ENCODE measurements around the gene ELK4. TPM values are rescaled to one million over a fixed set of nuclear protein-coding genes. Genes with fewer than 3 reads are reported as not detected.

ELK4 gene, protein sequence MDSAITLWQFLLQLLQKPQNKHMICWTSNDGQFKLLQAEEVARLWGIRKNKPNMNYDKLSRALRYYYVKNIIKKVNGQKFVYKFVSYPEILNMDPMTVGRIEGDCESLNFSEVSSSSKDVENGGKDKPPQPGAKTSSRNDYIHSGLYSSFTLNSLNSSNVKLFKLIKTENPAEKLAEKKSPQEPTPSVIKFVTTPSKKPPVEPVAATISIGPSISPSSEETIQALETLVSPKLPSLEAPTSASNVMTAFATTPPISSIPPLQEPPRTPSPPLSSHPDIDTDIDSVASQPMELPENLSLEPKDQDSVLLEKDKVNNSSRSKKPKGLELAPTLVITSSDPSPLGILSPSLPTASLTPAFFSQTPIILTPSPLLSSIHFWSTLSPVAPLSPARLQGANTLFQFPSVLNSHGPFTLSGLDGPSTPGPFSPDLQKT
- polyA plus RNA-seq (2013, experiment 1 of 2), result 9.3 TPM
- polyA plus RNA-seq (2013, experiment 2 of 2), result 9.0 TPM

DNA sequence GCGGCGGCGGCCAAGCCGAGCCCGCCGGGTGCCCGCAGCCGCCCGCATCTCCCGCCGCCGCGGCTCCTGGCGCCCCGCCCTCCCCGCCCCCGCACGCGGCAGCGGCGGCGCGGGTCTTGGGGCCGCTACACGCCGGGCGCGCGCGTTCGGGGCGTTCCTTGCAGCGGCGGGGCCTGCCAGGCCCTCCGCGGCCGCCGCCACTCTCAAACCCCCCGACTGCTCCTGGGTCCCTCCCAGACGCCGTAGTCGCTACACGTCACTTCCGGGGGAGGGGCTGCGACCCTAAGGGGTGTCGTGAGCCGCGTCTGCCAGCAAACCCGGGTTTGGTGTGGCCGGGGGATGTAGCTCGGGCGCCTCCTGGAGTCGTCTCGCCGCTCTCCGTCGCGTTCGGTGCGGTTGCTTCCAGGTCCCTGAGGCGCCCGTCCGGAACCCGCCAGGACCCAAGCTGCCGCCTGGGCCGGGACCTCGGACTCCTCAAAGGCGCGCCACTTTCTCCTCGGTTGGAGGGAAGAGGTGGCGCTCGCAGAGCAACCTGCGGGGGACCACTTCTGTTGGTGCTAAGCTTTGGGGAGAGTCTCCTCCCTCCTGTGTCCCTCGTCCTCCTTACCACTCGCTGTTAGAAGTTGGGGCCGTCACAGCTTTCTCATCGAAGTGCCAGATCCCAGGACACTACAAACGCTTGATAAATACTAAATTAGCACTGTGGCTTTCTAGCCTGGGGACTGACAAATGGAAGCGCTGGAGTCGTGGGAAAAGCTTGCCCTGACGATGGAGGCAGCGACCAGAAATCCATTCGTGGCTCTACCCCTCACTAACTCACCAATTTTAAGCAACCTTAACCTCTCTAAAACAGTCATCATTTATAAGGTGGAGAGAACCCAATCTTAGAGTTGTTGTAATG is at the start of gene ELK4:
Gene ELK4 (minus strand): TSS at position 244 of the 901 bp plus-strand sequence. CDS start 8,129 bp downstream, outside the sequence.
- Histone ChIP-seq H2AK5ac (ENCODE audit: low read length) (no peak within 1 kb of the TSS), H3K27ac (ENCODE audit: low read depth, low read length) (peak within 1 kb of the TSS; percentile 100), H3K79me2 (ENCODE audit: control insufficient read depth, insufficient read depth, low read length) (peaks cover 29% of the 10 kb centered on the region), H3K23ac (ENCODE audit: low read length) (peak within 1 kb of the TSS; percentile 85), H3K36me3 (ENCODE audit: control insufficient read depth, insufficient read depth, low read length) (no peaks in the 10 kb centered on the region), H2BK120ac (ENCODE audit: low read depth, low read length) (no peak within 1 kb of the TSS), H3K4me3 (ENCODE audit: low read length) (peak within 1 kb of the TSS; percentile 89), H2BK5ac (ENCODE audit: low read length) (peak within 1 kb of the TSS; percentile 73), H3K56ac (ENCODE audit: low read length) (peak within 1 kb of the TSS; percentile 93), H2BK15ac (replicated peaks; ENCODE audit: low read depth) (no peak within 1 kb of the TSS), H3K27me3 (ENCODE audit: insufficient read depth, low read length, poor library complexity) (no peaks in the 10 kb centered on the region), H3K4me2 (ENCODE audit: low read length) (peak within 1 kb of the TSS; percentile 88), H4K5ac (ENCODE audit: low read length) (no peak within 1 kb of the TSS), H3K79me1 (ENCODE audit: low read length) (no peaks in the 10 kb centered on the region), H4K8ac (ENCODE audit: low read depth, low read length) (peak within 1 kb of the TSS; percentile 95), H3K4ac (ENCODE audit: low read depth, low read length) (peak within 1 kb of the TSS; percentile 61), H3K4me1 (ENCODE audit: control insufficient read depth, low read depth, low read length) (no peaks in the 10 kb centered on the region), H3K18ac (ENCODE audit: low read length) (peak within 1 kb of the TSS; percentile 99), H3K9ac (ENCODE audit: low read length) (peak within 1 kb of the TSS; percentile 92)
- DNase-seq, result peak; percentile 99
- WGBS (ENCODE audit: extremely low coverage, insufficient coverage, low lambda C conversion rate), result no CpG with 5 or more reads among the region's 83 CpGs

DNA sequence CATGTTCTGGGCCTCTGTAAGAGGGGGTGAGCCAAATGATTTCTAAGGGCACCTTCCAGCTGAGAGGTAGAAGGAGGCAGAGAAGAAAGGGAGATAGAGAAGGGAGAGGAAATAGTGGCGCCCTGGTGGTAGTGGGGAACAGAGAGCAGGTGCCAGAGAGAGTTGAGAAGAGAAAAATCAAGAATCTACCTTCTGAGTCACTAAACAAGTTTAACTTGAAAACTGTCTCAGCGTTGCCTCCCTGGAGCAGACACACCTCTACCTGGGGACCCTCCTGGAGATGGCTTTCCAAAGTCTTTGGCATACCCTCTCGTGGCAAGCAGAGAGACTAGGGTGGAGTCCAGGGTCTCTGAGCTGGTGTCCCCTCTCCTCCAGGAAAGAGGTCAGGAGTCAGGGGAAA is 49.6 kb upstream of the ELK4 start:
- WGBS (ENCODE audit: extremely low coverage, insufficient coverage, low lambda C conversion rate), result no CpG with 5 or more reads among the region's 3 CpGs
- H3K27me3 ChIP-seq (ENCODE audit: insufficient read depth, low read length, poor library complexity), result no peaks in the 10 kb centered on the region
- H2BK5ac ChIP-seq (ENCODE audit: low read length), result no peak overlapping the region
- no peaks in the 10 kb centered on the region for H3K36me3 ChIP-seq (ENCODE audit: control insufficient read depth, insufficient read depth, low read length)
- no peak overlapping the region for H3K27ac ChIP-seq (ENCODE audit: low read depth, low read length)
- DNase-seq, result no peak
- H3K4ac ChIP-seq (ENCODE audit: low read depth, low read length), result no peak overlapping the region
- H4K5ac ChIP-seq (ENCODE audit: low read length), result no peak overlapping the region
- H3K79me1 ChIP-seq (ENCODE audit: low read length), result peaks cover 4% of the 10 kb centered on the region
- no peak overlapping the region for H3K56ac ChIP-seq (ENCODE audit: low read length)
- H3K4me2 ChIP-seq (ENCODE audit: low read length), result no peak overlapping the region
- H3K9ac ChIP-seq (ENCODE audit: low read length), result no peak overlapping the region
- no peak overlapping the region for H3K23ac ChIP-seq (ENCODE audit: low read length)
- no peak overlapping the region for H2AK5ac ChIP-seq (ENCODE audit: low read length)
- H2BK15ac ChIP-seq (replicated peaks; ENCODE audit: low read depth), result no peak overlapping the region
- H2BK120ac ChIP-seq (ENCODE audit: low read depth, low read length), result no peak overlapping the region
- no peak overlapping the region for H3K18ac ChIP-seq (ENCODE audit: low read length)
- no peak overlapping the region for H4K8ac ChIP-seq (ENCODE audit: low read depth, low read length)
- no peaks in the 10 kb centered on the region for H3K79me2 ChIP-seq (ENCODE audit: control insufficient read depth, insufficient read depth, low read length)
- H3K4me1 ChIP-seq (ENCODE audit: control insufficient read depth, low read depth, low read length), result peaks cover 7% of the 10 kb centered on the region
- no peak overlapping the region for H3K4me3 ChIP-seq (ENCODE audit: low read length)

DNA sequence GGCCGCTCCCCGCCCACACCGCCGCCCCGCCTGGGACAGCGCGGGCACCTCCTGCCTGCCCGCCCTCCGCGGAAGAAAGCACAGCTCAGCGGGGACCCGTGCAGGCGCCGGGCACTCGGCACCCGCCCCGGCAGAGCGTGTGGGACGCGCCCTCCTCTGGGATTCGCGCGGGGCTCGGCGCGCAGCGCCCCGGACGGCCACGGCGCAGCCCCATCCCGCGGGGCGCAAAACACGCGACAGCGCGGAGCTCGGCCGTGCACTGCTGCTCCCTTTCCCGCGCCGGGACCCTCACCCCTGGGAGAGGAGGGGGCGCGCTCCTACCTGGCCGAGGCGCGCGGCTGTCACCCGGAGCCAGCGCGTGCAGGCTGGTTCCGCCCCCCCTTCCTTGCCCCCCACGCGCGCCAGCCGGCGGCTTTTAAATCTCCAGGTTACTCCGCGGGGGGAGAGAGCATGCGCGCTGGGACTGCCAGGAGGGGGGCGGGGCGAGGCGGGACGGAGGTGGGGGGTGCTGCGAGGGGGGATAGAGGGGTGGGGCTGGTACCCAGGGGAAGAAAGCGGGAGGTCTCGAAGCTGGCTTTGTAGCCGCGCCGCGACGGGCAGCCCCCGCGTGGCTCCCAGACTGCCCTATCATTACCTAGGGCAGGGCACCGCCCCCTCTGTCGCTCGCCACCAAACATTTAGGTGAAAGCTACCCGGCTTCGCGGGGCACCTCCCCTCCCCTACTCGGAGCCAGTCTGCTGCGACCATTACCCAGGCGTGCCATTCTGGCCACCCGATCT is 48.5 kb upstream of the ELK4 start, which contains the start of gene SLC45A3:
Gene SLC45A3 (minus strand): TSS at position 437 of the 779 bp plus-strand sequence. CDS start 15,853 bp downstream, outside the sequence.
- Histone ChIP-seq H2BK5ac (ENCODE audit: low read length) (no peak within 1 kb of the TSS), H4K8ac (ENCODE audit: low read depth, low read length) (peak within 1 kb of the TSS; percentile 3), H3K4me3 (ENCODE audit: low read length) (peak within 1 kb of the TSS; percentile 66), H3K4ac (ENCODE audit: low read depth, low read length) (peak within 1 kb of the TSS; percentile 5), H3K36me3 (ENCODE audit: control insufficient read depth, insufficient read depth, low read length) (no peaks in the 10 kb centered on the region), H3K27ac (ENCODE audit: low read depth, low read length) (peak within 1 kb of the TSS; percentile 17), H3K56ac (ENCODE audit: low read length) (peak within 1 kb of the TSS; percentile 90), H3K79me1 (ENCODE audit: low read length) (peaks cover 4% of the 10 kb centered on the region), H2BK15ac (replicated peaks; ENCODE audit: low read depth) (no peak within 1 kb of the TSS), H3K23ac (ENCODE audit: low read length) (no peak within 1 kb of the TSS), H2AK5ac (ENCODE audit: low read length) (no peak within 1 kb of the TSS), H3K4me1 (ENCODE audit: control insufficient read depth, low read depth, low read length) (peaks cover 7% of the 10 kb centered on the region), H4K5ac (ENCODE audit: low read length) (no peak within 1 kb of the TSS), H3K4me2 (ENCODE audit: low read length) (peak within 1 kb of the TSS; percentile 83), H3K9ac (ENCODE audit: low read length) (peak within 1 kb of the TSS; percentile 81), H3K27me3 (ENCODE audit: insufficient read depth, low read length, poor library complexity) (no peaks in the 10 kb centered on the region), H2BK120ac (ENCODE audit: low read depth, low read length) (no peak within 1 kb of the TSS), H3K18ac (ENCODE audit: low read length) (peak within 1 kb of the TSS; percentile 83), H3K79me2 (ENCODE audit: control insufficient read depth, insufficient read depth, low read length) (no peaks in the 10 kb centered on the region)
- no CpG with 5 or more reads among the region's 86 CpGs for WGBS (ENCODE audit: extremely low coverage, insufficient coverage, low lambda C conversion rate)
- no peak for DNase-seq

DNA sequence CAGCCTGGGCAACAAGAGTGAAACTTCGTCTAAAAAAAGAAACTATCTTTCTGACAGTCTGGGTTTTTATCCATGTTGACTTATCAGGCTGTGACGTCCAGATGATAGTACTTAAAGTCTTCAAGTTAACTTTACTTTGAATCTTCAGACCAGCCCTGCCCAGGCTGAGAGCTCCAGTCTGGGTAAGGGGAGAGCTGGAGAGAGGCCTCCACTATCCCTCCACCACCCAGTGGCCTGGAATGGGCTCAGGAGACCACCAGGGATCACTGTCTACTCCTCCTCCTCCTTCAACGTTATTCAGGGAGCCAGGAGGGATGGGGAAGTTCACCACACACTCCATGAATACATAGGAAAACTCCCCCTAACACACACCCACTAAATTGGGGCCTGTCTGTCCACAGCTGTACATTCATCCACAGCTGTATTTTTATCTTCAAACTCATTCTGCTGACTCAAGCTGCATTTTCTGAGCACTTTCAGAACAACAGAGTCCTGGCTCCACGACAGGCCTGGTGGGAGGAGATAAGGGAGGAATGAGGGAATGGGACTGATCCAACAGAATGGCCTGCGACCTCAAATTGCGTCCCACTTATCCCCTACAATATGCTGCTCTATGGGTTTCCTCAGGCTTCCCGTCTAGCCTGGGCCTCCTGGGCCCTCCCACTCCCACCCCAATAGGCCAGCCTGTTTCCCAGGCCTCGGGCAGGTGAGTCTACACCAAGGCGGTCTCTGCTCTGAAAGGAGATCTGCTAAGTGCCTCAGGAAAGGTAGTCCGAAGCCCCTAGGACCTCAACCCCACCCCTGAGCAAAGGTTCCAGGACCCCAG is 46.7 kb upstream of the ELK4 start:
- DNase-seq, result no peak
- peak overlapping the region; percentile 29 for H3K4ac ChIP-seq (ENCODE audit: low read depth, low read length)

More for the DNA sequence above, 46.7 kb upstream of the ELK4 start:
- Histone ChIP-seq H3K23ac (ENCODE audit: low read length) (peak overlapping the region; percentile 95), H3K18ac (ENCODE audit: low read length) (peak overlapping the region; percentile 34), H2AK5ac (ENCODE audit: low read length) (peak overlapping the region; percentile 11), H3K79me1 (ENCODE audit: low read length) (peaks cover 4% of the 10 kb centered on the region), H3K27ac (ENCODE audit: low read depth, low read length) (no peak overlapping the region), H3K4me1 (ENCODE audit: control insufficient read depth, low read depth, low read length) (peaks cover 7% of the 10 kb centered on the region), H3K79me2 (ENCODE audit: control insufficient read depth, insufficient read depth, low read length) (no peaks in the 10 kb centered on the region), H2BK120ac (ENCODE audit: low read depth, low read length) (no peak overlapping the region), H2BK5ac (ENCODE audit: low read length) (no peak overlapping the region), H3K27me3 (ENCODE audit: insufficient read depth, low read length, poor library complexity) (no peaks in the 10 kb centered on the region), H2BK15ac (replicated peaks; ENCODE audit: low read depth) (no peak overlapping the region), H3K36me3 (ENCODE audit: control insufficient read depth, insufficient read depth, low read length) (no peaks in the 10 kb centered on the region), H4K5ac (ENCODE audit: low read length) (no peak overlapping the region), H3K4me2 (ENCODE audit: low read length) (no peak overlapping the region), H3K56ac (ENCODE audit: low read length) (peak overlapping the region; percentile 90), H3K4me3 (ENCODE audit: low read length) (no peak overlapping the region), H4K8ac (ENCODE audit: low read depth, low read length) (no peak overlapping the region), H3K9ac (ENCODE audit: low read length) (peak overlapping the region; percentile 20)
- WGBS (ENCODE audit: extremely low coverage, insufficient coverage, low lambda C conversion rate), result no CpG with 5 or more reads among the region's 10 CpGs
